ENCODE data around the gene SPTB.

DNA sequence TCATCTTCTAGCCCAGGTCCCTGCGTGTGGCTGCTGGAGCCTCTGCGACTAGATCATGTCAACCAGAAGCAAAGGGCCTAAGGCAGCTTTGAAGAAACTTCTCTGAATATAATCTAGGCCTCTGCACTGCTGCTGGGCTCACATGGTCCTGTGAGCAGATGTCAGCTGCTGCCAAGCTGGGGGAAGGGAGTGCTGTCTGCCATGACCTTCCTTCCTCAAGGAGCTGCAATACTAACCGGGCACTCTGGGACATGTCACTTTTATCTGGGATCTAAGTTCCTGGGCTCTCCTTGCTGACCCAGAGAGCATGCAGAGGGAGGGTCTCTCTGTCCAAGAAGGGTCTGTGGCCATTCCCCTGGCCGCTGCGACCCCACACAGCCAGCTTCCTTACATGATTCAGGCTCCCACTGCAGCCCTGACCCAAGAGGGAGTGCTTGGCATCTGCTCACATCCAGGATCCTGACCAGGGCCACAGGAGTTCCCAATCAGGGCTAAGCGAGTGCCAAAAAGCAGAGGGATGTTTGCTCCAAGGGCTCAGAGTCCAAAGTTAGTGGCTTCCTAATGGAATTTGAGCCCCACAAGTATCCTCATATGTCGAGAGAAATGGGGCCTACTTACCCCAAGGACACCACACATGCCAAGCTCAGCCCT is 101.5 kb downstream of the SPTB start:
- TF ChIP-seq ZNF792 (tag by site-specific recombination; IDR thresholded peaks at IDR 0.05) (no peak), ZNF416 (tag by site-specific recombination; IDR thresholded peaks at IDR 0.05) (no peak), ZNF48 (tag by site-specific recombination; IDR thresholded peaks at IDR 0.05) (no peak), SETDB1 (IDR thresholded peaks at IDR 0.05; ENCODE audit: insufficient read length, low read length) (no peak), MYNN (tag by site-specific recombination; IDR thresholded peaks at IDR 0.05; ENCODE audit: borderline replicate concordance) (no peak), ZNF214 (tag by site-specific recombination; IDR thresholded peaks at IDR 0.05; ENCODE audit: borderline replicate concordance) (no peak)
- TF ChIP-seq, protein P1, sequence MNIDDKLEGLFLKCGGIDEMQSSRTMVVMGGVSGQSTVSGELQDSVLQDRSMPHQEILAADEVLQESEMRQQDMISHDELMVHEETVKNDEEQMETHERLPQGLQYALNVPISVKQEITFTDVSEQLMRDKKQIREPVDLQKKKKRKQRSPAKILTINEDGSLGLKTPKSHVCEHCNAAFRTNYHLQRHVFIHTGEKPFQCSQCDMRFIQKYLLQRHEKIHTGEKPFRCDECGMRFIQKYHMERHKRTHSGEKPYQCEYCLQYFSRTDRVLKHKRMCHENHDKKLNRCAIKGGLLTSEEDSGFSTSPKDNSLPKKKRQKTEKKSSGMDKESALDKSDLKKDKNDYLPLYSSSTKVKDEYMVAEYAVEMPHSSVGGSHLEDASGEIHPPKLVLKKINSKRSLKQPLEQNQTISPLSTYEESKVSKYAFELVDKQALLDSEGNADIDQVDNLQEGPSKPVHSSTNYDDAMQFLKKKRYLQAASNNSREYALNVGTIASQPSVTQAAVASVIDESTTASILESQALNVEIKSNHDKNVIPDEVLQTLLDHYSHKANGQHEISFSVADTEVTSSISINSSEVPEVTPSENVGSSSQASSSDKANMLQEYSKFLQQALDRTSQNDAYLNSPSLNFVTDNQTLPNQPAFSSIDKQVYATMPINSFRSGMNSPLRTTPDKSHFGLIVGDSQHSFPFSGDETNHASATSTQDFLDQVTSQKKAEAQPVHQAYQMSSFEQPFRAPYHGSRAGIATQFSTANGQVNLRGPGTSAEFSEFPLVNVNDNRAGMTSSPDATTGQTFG (tag by site-specific recombination; IDR thresholded peaks at IDR 0.05; ENCODE audit: borderline replicate concordance): no peak
- TF ChIP-seq, protein P2, sequence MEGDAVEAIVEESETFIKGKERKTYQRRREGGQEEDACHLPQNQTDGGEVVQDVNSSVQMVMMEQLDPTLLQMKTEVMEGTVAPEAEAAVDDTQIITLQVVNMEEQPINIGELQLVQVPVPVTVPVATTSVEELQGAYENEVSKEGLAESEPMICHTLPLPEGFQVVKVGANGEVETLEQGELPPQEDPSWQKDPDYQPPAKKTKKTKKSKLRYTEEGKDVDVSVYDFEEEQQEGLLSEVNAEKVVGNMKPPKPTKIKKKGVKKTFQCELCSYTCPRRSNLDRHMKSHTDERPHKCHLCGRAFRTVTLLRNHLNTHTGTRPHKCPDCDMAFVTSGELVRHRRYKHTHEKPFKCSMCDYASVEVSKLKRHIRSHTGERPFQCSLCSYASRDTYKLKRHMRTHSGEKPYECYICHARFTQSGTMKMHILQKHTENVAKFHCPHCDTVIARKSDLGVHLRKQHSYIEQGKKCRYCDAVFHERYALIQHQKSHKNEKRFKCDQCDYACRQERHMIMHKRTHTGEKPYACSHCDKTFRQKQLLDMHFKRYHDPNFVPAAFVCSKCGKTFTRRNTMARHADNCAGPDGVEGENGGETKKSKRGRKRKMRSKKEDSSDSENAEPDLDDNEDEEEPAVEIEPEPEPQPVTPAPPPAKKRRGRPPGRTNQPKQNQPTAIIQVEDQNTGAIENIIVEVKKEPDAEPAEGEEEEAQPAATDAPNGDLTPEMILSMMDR (tag by site-specific recombination; IDR thresholded peaks at IDR 0.05): no peak

Data from HEK293 (cell line).